Neural crest cell (in vitro differentiated cells): ENCODE data around the gene PRKCA. TPM values are rescaled to one million over a fixed set of nuclear protein-coding genes. Genes with fewer than 3 reads are reported as not detected.

Experiments used
- DNase-seq: peaks from one replicate; pipeline ENCODE4 v3.0.0; 2021; ENCODE audit warnings: low read depth, mixed read lengths, low spot score
- H3K27ac Mint-ChIP-seq: one replicate; pipeline ENCODE4 v1.8.0; 2021; ENCODE audit warnings: mild to moderate bottlenecking, mixed read lengths; ENCODE audit not compliant: unreplicated experiment
- H3K27me3 Mint-ChIP-seq: 2 replicates; pipeline ENCODE4 v1.8.0; 2021; ENCODE audit warnings: low read depth, mild to moderate bottlenecking, mixed read lengths
- H3K36me3 Mint-ChIP-seq: 2 replicates; pipeline ENCODE4 v1.8.0; 2021; ENCODE audit warnings: low read depth, mild to moderate bottlenecking, mixed read lengths
- H3K4me1 Mint-ChIP-seq: 2 replicates; pipeline ENCODE4 v1.8.0; 2021; ENCODE audit warnings: mixed read lengths
- H3K4me3 Mint-ChIP-seq: one replicate; pipeline ENCODE4 v1.8.0; 2021; ENCODE audit warnings: mild to moderate bottlenecking, mixed read lengths
- H3K9me3 Mint-ChIP-seq: 2 replicates; pipeline ENCODE4 v1.8.0; 2021; ENCODE audit warnings: mixed read lengths
- total RNA-seq: library from RNA; stranded (reverse); gene quantifications from 2 replicates; pipeline ENCODE4 v1.2.1, GENCODE V29; 2021
- TF ChIP-seq, protein P1 (sequence below): fragments of 200-600 bp; sonication (generic); conservative IDR thresholded peaks from 2 replicates; pipeline ENCODE4 v1.5.0; 2021; ENCODE audit warnings: antibody characterized with exemption, mild to moderate bottlenecking

The PRKCA gene
- total RNA-seq, 1 donor from 2014 or later, result 22.7 TPM

DNA sequence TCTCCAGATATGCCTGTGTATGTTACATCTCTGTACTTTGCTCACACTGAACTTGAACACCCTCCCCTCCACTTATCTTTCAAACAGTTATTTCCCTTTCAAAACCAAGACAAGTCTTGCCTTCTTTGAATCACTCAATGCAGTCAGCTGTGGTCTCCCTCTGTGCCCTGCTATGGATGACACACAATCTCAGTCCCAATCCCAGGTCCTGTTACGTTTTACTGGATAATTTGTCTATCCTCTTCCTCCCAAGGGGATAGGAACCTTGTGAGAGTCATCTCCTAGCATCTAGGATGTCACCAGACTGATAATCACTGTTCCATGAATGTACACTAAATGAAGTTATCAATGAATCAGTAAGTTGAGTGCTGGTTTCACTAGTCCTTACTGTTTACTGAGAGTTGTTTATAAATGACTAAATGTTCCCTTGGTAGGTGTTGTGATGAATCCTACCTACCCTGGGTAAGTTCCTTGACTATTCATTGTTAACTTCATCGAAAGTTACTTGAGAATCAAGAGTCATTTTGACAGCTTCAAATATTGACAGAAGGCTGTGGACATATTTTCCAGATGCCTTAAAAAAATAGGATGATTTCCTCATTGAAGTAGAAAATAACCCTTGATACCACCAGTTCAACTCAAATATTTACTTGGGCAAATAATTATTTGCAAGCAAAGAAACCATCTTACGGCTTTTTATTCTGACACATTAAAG is 244.9 kb downstream of the PRKCA start:
- H3K4me3 Mint-ChIP-seq, result no peak overlapping the region
- H3K4me1 Mint-ChIP-seq, result peaks cover 32% of the 10 kb centered on the region
- H3K9me3 Mint-ChIP-seq, result peaks cover 9% of the 10 kb centered on the region

GRCh38 chr17:66548158-66548557 is 245.7 kb downstream of the PRKCA start:
- TF ChIP-seq, protein P1, sequence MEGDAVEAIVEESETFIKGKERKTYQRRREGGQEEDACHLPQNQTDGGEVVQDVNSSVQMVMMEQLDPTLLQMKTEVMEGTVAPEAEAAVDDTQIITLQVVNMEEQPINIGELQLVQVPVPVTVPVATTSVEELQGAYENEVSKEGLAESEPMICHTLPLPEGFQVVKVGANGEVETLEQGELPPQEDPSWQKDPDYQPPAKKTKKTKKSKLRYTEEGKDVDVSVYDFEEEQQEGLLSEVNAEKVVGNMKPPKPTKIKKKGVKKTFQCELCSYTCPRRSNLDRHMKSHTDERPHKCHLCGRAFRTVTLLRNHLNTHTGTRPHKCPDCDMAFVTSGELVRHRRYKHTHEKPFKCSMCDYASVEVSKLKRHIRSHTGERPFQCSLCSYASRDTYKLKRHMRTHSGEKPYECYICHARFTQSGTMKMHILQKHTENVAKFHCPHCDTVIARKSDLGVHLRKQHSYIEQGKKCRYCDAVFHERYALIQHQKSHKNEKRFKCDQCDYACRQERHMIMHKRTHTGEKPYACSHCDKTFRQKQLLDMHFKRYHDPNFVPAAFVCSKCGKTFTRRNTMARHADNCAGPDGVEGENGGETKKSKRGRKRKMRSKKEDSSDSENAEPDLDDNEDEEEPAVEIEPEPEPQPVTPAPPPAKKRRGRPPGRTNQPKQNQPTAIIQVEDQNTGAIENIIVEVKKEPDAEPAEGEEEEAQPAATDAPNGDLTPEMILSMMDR, result no peak
- Mint-ChIP-seq H3K36me3 (peaks cover 13% of the 10 kb centered on the region), H3K27me3 (no peaks in the 10 kb centered on the region), H3K9me3 (peaks cover 12% of the 10 kb centered on the region), H3K4me1 (peaks cover 24% of the 10 kb centered on the region), H3K4me3 (no peak overlapping the region), H3K27ac (no peak overlapping the region)
- DNase-seq, result no peak

More for the DNA sequence above, 244.9 kb downstream of the PRKCA start:
- Mint-ChIP-seq H3K36me3 (peaks cover 14% of the 10 kb centered on the region), H3K27me3 (no peaks in the 10 kb centered on the region), H3K27ac (no peak overlapping the region)
- DNase-seq, result no peak
- TF ChIP-seq, protein P1, result no peak

DNA sequence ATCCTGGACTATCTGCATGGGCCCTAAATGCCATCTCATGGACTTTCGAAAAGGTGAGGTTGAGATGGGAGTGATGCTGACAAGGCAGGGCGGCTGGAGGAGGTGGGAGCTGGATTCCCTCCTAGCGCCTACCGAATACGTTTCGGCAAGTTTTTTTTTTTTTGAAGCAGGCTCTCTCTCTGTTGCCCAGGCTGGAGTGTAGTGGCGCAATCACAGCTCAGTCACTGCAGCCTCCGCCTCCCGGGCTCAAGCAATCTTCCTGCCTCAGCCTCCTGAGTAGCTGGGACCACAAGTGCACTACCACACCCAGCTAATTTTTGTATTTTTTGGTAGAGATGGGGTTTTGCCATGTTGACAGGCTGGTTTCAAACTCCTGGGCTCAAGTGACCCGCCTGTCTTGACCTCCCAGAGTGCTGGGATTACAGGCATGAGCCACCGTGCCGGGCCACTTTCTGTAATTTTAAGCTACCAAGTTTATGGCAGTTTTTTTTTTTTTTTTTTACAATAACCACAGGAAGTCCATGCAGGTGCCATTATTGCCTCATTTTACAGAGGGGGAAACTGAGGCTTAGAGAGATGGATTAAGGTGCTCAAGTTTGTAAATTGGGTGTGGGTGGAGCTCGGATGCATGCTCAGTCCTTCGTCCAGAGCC is 246.4 kb downstream of the PRKCA start:
- H3K4me1 Mint-ChIP-seq, result peaks cover 19% of the 10 kb centered on the region
- no peak overlapping the region for H3K27ac Mint-ChIP-seq
- TF ChIP-seq, protein P1, result no peak
- no peak overlapping the region for H3K4me3 Mint-ChIP-seq
- DNase-seq, result no peak
- H3K36me3 Mint-ChIP-seq, result peaks cover 10% of the 10 kb centered on the region
- no peaks in the 10 kb centered on the region for H3K27me3 Mint-ChIP-seq
- peaks cover 12% of the 10 kb centered on the region for H3K9me3 Mint-ChIP-seq

- H3K9me3 Mint-ChIP-seq, result peaks cover 12% of the 10 kb centered on the region
- no peak overlapping the region for H3K4me3 Mint-ChIP-seq
- peaks cover 10% of the 10 kb centered on the region for H3K36me3 Mint-ChIP-seq
- TF ChIP-seq, protein P1, result no peak
- no peaks in the 10 kb centered on the region for H3K27me3 Mint-ChIP-seq
- no peak for DNase-seq
- no peak overlapping the region for H3K27ac Mint-ChIP-seq
- H3K4me1 Mint-ChIP-seq, result peaks cover 19% of the 10 kb centered on the region
These were observed 246.9 kb downstream of the PRKCA start for GRCh38 chr17:66549311-66549704.

GRCh38 chr17:66549731-66550207 is 247.4 kb downstream of the PRKCA start:
- H3K27ac Mint-ChIP-seq, result peak overlapping the region; percentile 44
- H3K4me1 Mint-ChIP-seq, result peaks cover 19% of the 10 kb centered on the region

More at GRCh38 chr17:66549731-66550207, 247.4 kb downstream of the PRKCA start:
- Mint-ChIP-seq H3K27me3 (no peaks in the 10 kb centered on the region), H3K4me3 (no peak overlapping the region), H3K9me3 (peaks cover 12% of the 10 kb centered on the region), H3K36me3 (peaks cover 10% of the 10 kb centered on the region)
- DNase-seq, result no peak
- TF ChIP-seq, protein P1, result no peak
